Endothelial cell (in vitro differentiated cells): Measurements from ENCODE around the gene CAV1. TPM values are rescaled to one million over a fixed set of nuclear protein-coding genes. Genes with fewer than 3 reads are reported as not detected.

Source experiments
- DNase-seq: peaks from one replicate; pipeline ENCODE4 v3.0.0; 2021; ENCODE audit warnings: low spot score
- H3K27ac Mint-ChIP-seq: one replicate; pipeline ENCODE4 v1.8.0; 2021; ENCODE audit warnings: mixed read lengths, inconsistent platforms; ENCODE audit not compliant: unreplicated experiment
- H3K27me3 Mint-ChIP-seq: one replicate; pipeline ENCODE4 v1.8.0; 2021; ENCODE audit warnings: mild to moderate bottlenecking, moderate library complexity, mixed read lengths, inconsistent platforms; ENCODE audit not compliant: unreplicated experiment
- H3K36me3 Mint-ChIP-seq: one replicate; pipeline ENCODE4 v1.8.0; 2021; ENCODE audit warnings: mild to moderate bottlenecking, low read depth, mixed read lengths, inconsistent platforms; ENCODE audit not compliant: unreplicated experiment
- H3K4me1 Mint-ChIP-seq: one replicate; pipeline ENCODE4 v1.8.0; 2021; ENCODE audit warnings: mild to moderate bottlenecking, mixed read lengths, inconsistent platforms; ENCODE audit not compliant: unreplicated experiment
- H3K4me3 Mint-ChIP-seq: one replicate; pipeline ENCODE4 v1.8.0; 2021; ENCODE audit warnings: mild to moderate bottlenecking, mixed read lengths, inconsistent platforms; ENCODE audit not compliant: unreplicated experiment
- H3K9me3 Mint-ChIP-seq: one replicate; pipeline ENCODE4 v1.8.0; 2021; ENCODE audit warnings: mixed read lengths, inconsistent platforms; ENCODE audit not compliant: unreplicated experiment
- CTCF ChIP-seq: fragments of 200-600 bp; sonication (generic); IDR thresholded peaks from one replicate; pipeline ENCODE4 v1.5.0; 2021; ENCODE audit warnings: antibody characterized with exemption; ENCODE audit not compliant: unreplicated experiment
- total RNA-seq: library from RNA; stranded (reverse); fragmentation: NEBNext Ultra II Directional; extraction: Animal tissue kit (Norgen Biotek cat#: 25700); gene quantifications from one replicate; pipeline ENCODE4 v1.2.1, GENCODE V29; 2021; ENCODE audit not compliant: unreplicated experiment

The CAV1 gene
- total RNA-seq, 1 donor from 2014 or later, result 48.2 TPM

- H3K27me3 Mint-ChIP-seq, result peaks cover 2% of the 10 kb centered on the region
Measured at GRCh38 chr7:116500078-116500853, 24.6 kb upstream of the CAV1 start.

GRCh38 chr7:116501425-116502167 lies 23.2 kb upstream of the CAV1 start:
- peaks cover 2% of the 10 kb centered on the region for H3K27me3 Mint-ChIP-seq
- no peak for DNase-seq
- H3K27ac Mint-ChIP-seq, result no peak overlapping the region
- H3K4me1 Mint-ChIP-seq, result peaks cover 35% of the 10 kb centered on the region
- H3K9me3 Mint-ChIP-seq, result no peaks in the 10 kb centered on the region
- no peak for TF ChIP-seq CTCF
- peaks cover 13% of the 10 kb centered on the region for H3K36me3 Mint-ChIP-seq
- peak overlapping the region; percentile 3 for H3K4me3 Mint-ChIP-seq

More at GRCh38 chr7:116500078-116500853, 24.6 kb upstream of the CAV1 start:
- peaks cover 26% of the 10 kb centered on the region for H3K4me1 Mint-ChIP-seq
- H3K4me3 Mint-ChIP-seq, result peak overlapping the region; percentile 97
- TF ChIP-seq CTCF, result no peak
- no peaks in the 10 kb centered on the region for H3K9me3 Mint-ChIP-seq
- peak; percentile 38 for DNase-seq
- peaks cover 5% of the 10 kb centered on the region for H3K36me3 Mint-ChIP-seq
- H3K27ac Mint-ChIP-seq, result peak overlapping the region; percentile 89

GRCh38 chr7:116502201-116503096 lies 22.4 kb upstream of the CAV1 start:
- H3K4me3 Mint-ChIP-seq, result no peak overlapping the region
- H3K9me3 Mint-ChIP-seq, result no peaks in the 10 kb centered on the region
- H3K4me1 Mint-ChIP-seq, result peaks cover 35% of the 10 kb centered on the region
- DNase-seq, result no peak
- peaks cover 13% of the 10 kb centered on the region for H3K36me3 Mint-ChIP-seq
- H3K27ac Mint-ChIP-seq, result no peak overlapping the region
- H3K27me3 Mint-ChIP-seq, result peaks cover 2% of the 10 kb centered on the region
- no peak for TF ChIP-seq CTCF

- Mint-ChIP-seq H3K36me3 (peaks cover 13% of the 10 kb centered on the region), H3K4me3 (no peak overlapping the region), H3K27me3 (peaks cover 2% of the 10 kb centered on the region), H3K9me3 (no peaks in the 10 kb centered on the region), H3K27ac (no peak overlapping the region), H3K4me1 (peaks cover 32% of the 10 kb centered on the region)
- DNase-seq, result no peak
- no peak for TF ChIP-seq CTCF
Measured at GRCh38 chr7:116503835-116504234, 21.0 kb upstream of the CAV1 start.
